OCI-LY3 (cell line): ENCODE measurements around the gene ITGA4.

Experiments
- EZH2phosphoT487 ChIP-seq: fragments of 200-600 bp; shearing (Covaris generic); IDR thresholded peaks from 2 replicates; pipeline ENCODE4 v1.6.1; 2018; ENCODE audit warnings: antibody characterized with exemption, mixed run types, low read depth
- TF ChIP-seq, protein P1 (sequence below): fragments of 200-600, 300-600 bp; sonication (generic); IDR thresholded peaks from 2 replicates; pipeline ENCODE4 v1.5.1; 2014; ENCODE audit warnings: antibody characterized with exemption, low read length, low read depth

DNA sequence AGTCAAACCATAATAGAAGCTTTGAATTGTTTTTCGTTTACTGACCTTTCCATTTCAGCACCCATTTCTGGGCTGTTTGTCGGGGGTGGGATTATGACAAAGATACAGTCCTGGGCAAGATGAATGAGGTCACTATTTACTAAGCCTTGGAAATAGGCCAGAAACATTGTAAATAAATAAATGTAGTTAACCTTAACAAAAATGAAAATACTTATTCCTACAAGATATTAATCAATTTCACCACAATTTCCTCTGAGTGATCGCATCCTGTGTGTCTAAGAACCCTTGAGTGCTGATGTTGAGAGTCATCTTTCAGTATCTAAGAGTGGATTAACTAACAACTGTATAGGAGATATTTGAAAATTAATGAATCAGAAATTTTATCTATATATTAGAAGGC is 14.0 kb downstream of the ITGA4 start:
- TF ChIP-seq, protein P1, sequence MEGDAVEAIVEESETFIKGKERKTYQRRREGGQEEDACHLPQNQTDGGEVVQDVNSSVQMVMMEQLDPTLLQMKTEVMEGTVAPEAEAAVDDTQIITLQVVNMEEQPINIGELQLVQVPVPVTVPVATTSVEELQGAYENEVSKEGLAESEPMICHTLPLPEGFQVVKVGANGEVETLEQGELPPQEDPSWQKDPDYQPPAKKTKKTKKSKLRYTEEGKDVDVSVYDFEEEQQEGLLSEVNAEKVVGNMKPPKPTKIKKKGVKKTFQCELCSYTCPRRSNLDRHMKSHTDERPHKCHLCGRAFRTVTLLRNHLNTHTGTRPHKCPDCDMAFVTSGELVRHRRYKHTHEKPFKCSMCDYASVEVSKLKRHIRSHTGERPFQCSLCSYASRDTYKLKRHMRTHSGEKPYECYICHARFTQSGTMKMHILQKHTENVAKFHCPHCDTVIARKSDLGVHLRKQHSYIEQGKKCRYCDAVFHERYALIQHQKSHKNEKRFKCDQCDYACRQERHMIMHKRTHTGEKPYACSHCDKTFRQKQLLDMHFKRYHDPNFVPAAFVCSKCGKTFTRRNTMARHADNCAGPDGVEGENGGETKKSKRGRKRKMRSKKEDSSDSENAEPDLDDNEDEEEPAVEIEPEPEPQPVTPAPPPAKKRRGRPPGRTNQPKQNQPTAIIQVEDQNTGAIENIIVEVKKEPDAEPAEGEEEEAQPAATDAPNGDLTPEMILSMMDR, result no peak
- no peak for TF ChIP-seq EZH2phosphoT487
